Fibroblast of villous mesenchyme (primary cell): Measurements from ENCODE around the gene TACC2. TPM values are rescaled to one million over a fixed set of nuclear protein-coding genes. Genes with fewer than 3 reads are reported as not detected.
A peak's percentile ranks its signal among the peaks of the same experiment; 100 is the strongest.

ENCODE experiments used
- DNase-seq: peaks from one replicate; pipeline ENCODE4 v3.0.0-alpha.2; 2010; ENCODE audit warnings: low read depth
- H3K4me3 ChIP-seq: 2 replicates; pipeline ENCODE4 v1.5.1; 2011; ENCODE audit warnings: low read depth, mild to moderate bottlenecking, low read length
- total RNA-seq: library from RNA; depleted of rRNA; stranded (reverse); fragments of >200 nt; gene quantifications from 2 replicates; pipeline ENCODE4 v1.2.3, GENCODE V29; 2012
- TF ChIP-seq, protein P1 (sequence below): IDR thresholded peaks from 2 replicates; pipeline ENCODE4 v1.5.1; 2012; ENCODE audit warnings: low read depth, mild to moderate bottlenecking, low read length; ENCODE audit not compliant: insufficient read depth

Gene TACC2
- total RNA-seq, 1 donor = 5.6 TPM

DNA sequence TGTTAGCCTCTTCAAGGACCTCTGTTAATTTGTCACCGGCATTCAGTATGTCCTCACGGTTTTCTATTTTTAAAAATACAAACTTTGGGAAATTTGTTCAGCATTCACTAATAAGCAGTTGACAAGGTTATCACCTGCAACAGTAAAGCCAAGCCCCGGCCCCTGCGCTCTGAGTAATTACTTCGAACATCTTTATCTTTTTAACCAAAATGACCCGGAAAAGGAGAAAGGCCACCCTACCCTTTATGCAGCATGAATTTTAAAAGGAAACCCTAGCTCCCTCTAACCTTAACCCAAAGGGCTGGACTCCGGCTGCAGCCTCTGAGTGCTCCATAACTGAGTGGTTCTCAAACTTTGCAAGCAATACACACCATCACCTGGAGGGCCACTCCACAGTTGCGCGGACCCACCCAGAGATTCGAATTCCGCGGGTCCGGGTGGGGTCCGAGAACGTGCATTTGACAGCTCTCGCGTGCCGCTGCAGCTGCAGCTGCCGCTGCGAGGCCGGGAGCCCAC is 14.9 kb upstream of the TACC2 start:
- TF ChIP-seq, protein P1, sequence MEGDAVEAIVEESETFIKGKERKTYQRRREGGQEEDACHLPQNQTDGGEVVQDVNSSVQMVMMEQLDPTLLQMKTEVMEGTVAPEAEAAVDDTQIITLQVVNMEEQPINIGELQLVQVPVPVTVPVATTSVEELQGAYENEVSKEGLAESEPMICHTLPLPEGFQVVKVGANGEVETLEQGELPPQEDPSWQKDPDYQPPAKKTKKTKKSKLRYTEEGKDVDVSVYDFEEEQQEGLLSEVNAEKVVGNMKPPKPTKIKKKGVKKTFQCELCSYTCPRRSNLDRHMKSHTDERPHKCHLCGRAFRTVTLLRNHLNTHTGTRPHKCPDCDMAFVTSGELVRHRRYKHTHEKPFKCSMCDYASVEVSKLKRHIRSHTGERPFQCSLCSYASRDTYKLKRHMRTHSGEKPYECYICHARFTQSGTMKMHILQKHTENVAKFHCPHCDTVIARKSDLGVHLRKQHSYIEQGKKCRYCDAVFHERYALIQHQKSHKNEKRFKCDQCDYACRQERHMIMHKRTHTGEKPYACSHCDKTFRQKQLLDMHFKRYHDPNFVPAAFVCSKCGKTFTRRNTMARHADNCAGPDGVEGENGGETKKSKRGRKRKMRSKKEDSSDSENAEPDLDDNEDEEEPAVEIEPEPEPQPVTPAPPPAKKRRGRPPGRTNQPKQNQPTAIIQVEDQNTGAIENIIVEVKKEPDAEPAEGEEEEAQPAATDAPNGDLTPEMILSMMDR = no peak
- DNase-seq = no peak

DNA sequence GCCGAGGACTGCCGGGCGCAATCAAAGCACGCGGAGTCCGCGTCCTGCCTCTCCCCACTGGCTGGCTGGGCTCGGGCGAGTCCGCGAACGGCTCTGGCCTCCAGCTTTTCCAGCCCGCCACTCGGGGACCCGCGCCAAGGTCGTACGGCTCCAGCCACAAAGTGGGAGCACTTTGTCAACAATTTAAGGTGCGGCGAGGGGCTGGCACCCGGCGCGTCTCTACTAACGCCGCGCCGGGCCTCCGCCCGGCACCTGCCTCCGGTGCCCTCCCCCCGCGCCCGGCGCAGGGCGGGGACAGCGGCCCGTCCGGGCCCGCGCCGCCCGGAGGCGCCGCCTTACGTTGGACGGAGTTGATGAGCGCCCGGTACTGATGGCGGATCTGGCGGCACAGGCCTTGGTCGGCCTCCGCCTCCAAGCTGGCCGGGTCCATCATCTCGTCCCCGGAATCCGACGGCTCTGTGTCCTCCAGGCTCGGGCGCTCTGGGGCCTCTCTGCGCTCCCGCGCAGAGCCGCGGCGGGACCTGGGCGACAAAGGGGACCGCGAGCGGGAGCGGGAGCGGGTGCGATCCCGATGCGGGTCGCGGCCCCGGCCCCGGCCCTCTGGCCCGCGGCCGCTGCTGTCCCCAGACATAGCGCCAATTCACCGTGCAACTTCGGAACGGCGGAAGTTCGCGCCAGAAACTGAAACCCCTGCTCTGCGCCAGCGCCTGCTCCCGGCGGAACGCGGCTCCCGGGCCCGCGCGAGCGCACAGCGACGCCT is 14.2 kb upstream of the TACC2 start, which contains the start of gene NSMCE4A:
Gene NSMCE4A, minus strand, starts transcription at position 683 of the 760 bp plus-strand sequence. Its CDS starts 52 bp downstream, at position 631.
- peak; percentile 76 for DNase-seq
- peak within 1 kb of the TSS; percentile 76 for H3K4me3 ChIP-seq
- TF ChIP-seq, protein P1 = peak; percentile 57

More for the DNA sequence above, 14.9 kb upstream of the TACC2 start:
- peak overlapping the region; percentile 76 for H3K4me3 ChIP-seq

DNA sequence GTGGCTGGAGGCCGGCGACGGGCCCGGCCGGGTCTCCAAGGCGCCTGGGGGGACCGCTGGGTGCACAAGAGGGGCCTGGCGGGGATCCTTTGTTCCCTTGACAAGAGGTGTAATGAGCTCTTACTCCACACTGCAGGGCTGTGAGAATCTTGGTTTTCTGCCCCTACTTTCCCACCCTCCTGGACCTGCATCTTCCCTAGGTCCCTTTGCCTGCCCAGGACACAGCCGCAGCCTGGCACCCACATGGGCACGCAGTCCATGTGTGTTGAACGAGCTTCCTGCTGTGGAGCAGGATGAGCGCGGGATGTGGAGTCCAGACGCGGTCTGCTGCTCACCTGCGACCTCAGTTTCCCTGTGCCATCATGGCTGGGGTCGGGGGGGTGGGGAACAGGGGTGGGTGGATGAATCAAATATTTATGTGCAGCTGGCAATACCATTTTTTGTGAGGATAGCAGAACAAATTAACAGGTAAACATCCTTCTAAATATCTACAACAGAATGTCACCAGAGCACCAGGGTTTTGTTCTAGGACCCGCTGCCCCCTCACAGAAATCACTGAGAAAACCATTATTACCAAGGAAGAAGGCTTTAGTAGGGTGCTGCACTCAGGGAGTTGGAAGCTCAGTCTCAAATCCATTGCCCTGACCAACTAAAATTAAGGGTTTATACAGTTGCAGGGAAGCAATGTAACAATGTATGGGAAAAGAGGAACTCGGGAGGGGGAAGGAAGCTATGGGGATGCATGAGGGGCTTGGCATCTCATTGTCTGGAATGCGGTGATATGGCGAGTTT is 13.5 kb upstream of the TACC2 start:
- TF ChIP-seq, protein P1 = no peak
- peak overlapping the region; percentile 76 for H3K4me3 ChIP-seq
- DNase-seq = no peak

DNA sequence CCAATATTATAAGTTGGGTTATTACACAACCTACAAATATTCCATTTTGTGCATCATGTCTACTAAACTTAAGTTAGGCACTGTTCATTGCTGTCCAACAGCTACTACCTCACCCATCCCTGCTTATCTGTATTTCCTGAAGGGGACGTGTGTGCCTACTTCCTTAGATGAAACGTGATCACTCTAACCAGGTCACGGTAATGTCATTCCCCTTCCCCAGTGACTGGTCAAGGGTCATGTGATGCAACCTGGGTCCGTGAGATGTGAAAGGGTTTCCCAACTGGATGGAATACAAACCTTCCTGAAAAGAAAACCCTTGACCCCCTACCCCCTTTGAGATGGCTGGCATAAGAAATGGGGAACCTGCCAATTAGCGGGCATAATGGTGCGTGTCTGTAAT is 12.4 kb upstream of the TACC2 start:
- TF ChIP-seq, protein P1 = no peak
- H3K4me3 ChIP-seq = no peak overlapping the region
- DNase-seq = no peak

DNA sequence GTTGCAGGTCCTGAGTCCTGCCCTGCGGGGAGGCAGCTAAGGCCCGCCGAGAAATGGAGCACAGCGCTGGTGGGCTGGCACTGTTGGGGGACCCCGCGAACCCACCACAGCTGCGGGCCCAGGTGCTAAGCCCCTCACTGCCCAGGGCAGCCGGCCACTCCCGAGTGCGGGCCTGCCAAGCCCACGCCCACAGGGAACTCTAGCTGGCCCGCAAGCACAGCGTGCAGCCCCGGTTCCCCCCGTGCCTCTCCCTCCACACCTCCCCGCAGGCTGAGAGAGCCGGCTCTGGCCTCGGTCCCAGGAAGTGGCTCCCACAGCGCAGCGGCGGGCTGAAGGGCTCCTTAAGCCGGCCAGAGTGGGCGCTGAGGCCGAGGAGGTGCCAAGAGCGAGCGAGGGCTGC is 10.5 kb upstream of the TACC2 start:
- no peak overlapping the region for H3K4me3 ChIP-seq
- TF ChIP-seq, protein P1 = no peak
- DNase-seq = no peak

DNA sequence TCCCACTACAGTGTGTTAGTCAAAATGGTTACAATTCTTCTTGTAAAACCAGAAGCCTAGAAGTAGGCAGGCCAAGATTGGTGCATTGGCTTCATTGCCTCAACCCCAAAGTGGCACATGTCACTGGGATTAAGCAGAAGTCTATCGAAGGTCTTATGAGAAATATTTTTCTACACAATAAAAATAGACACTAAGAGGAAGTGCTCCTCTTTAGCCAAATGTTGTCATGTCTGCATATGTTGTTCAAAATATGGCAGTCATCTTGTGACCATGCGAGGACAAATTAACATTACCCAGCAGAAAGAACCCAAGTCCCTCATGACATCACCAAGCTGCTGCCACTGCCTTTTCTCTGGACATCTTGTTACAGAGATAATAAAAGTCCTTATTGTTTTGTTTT is 7.6 kb upstream of the TACC2 start:
- TF ChIP-seq, protein P1 = no peak
- no peak overlapping the region for H3K4me3 ChIP-seq
- DNase-seq = no peak
